H9 (cell line): ENCODE measurements around the gene NUP210. TPM values are rescaled to one million over a fixed set of nuclear protein-coding genes. Genes with fewer than 3 reads are reported as not detected.

Source experiments
- DNase-seq: peaks from one replicate; pipeline ENCODE4 v3.0.0-alpha.2; 2017
- H2AFZ ChIP-seq: one replicate; pipeline ENCODE4 v1.6.1; 2013; ENCODE audit warnings: mild to moderate bottlenecking, low read length, control low read depth, moderate library complexity
- H2AK5ac ChIP-seq: 2 replicates; pipeline ENCODE4 v1.6.1; 2013; ENCODE audit warnings: low read length, control low read depth, mixed read lengths; ENCODE audit not compliant: insufficient read length
- H2BK120ac ChIP-seq: one replicate; pipeline ENCODE4 v1.6.1; 2013; ENCODE audit warnings: low read depth, mild to moderate bottlenecking, low read length, control low read depth, inconsistent platforms; ENCODE audit not compliant: poor library complexity, severe bottlenecking
- H2BK12ac ChIP-seq: 2 replicates; pipeline ENCODE4 v1.6.1; 2013; ENCODE audit warnings: low read length, control low read depth, mixed read lengths, low read depth; ENCODE audit not compliant: insufficient read length
- H2BK15ac ChIP-seq: 2 replicates; pipeline ENCODE4 v1.6.1; 2013; ENCODE audit warnings: low read depth, low read length, control low read depth
- H2BK20ac ChIP-seq: one replicate; pipeline ENCODE4 v1.6.1; 2013; ENCODE audit warnings: low read depth, mild to moderate bottlenecking, low read length, control low read depth, inconsistent platforms; ENCODE audit not compliant: poor library complexity, severe bottlenecking
- H2BK5ac ChIP-seq: 2 replicates; pipeline ENCODE4 v1.6.1; 2013; ENCODE audit warnings: low read length, control low read depth, mixed read lengths; ENCODE audit not compliant: insufficient read length
- H3K14ac ChIP-seq: 2 replicates; pipeline ENCODE4 v1.6.1; 2013; ENCODE audit warnings: low read length, control low read depth; ENCODE audit not compliant: insufficient read depth
- H3K18ac ChIP-seq: 2 replicates; pipeline ENCODE4 v1.6.1; 2013; ENCODE audit warnings: low read depth, mild to moderate bottlenecking, mixed read lengths, low read length, control low read depth; ENCODE audit not compliant: insufficient read length
- H3K23ac ChIP-seq: 2 replicates; pipeline ENCODE4 v1.6.1; 2013; ENCODE audit warnings: low read length, control low read depth, mixed read lengths, low read depth; ENCODE audit not compliant: insufficient read length
- H3K23me2 ChIP-seq: 2 replicates; pipeline ENCODE4 v1.6.1; 2013; ENCODE audit warnings: low read depth, mild to moderate bottlenecking, mixed read lengths, low read length, control low read depth; ENCODE audit not compliant: insufficient read length, poor library complexity, severe bottlenecking
- H3K27ac ChIP-seq: 2 replicates; pipeline ENCODE4 v1.5.1; 2013; ENCODE audit warnings: low read length, control low read depth, mixed read lengths, low read depth; ENCODE audit not compliant: insufficient read length
- H3K27me3 ChIP-seq: 2 replicates; pipeline ENCODE4 v1.6.1; 2013; ENCODE audit warnings: low read length, control low read depth, inconsistent platforms; ENCODE audit not compliant: insufficient read depth
- H3K4ac ChIP-seq: 2 replicates; pipeline ENCODE4 v1.6.1; 2013; ENCODE audit warnings: low read depth, mild to moderate bottlenecking, control low read depth, inconsistent platforms, low read length, moderate library complexity
- H3K4me1 ChIP-seq: 2 replicates; pipeline ENCODE4 v1.6.1; 2013; ENCODE audit warnings: low read length, control low read depth, inconsistent platforms; ENCODE audit not compliant: insufficient read depth
- H3K4me2 ChIP-seq: 2 replicates; pipeline ENCODE4 v1.6.1; 2013; ENCODE audit warnings: low read length, control low read depth, mixed read lengths; ENCODE audit not compliant: insufficient read length, insufficient read depth
- H3K56ac ChIP-seq: 2 replicates; pipeline ENCODE4 v1.6.1; 2013; ENCODE audit warnings: low read depth, mild to moderate bottlenecking, mixed read lengths, low read length, control low read depth; ENCODE audit not compliant: insufficient read length
- H3K79me1 ChIP-seq: 2 replicates; pipeline ENCODE4 v1.6.1; 2013; ENCODE audit warnings: low read depth, mild to moderate bottlenecking, moderate library complexity, low read length, control low read depth, inconsistent platforms; ENCODE audit not compliant: insufficient read depth, poor library complexity, severe bottlenecking
- H3K79me2 ChIP-seq: 2 replicates; pipeline ENCODE4 v1.6.1; 2013; ENCODE audit warnings: low read length, control low read depth, inconsistent platforms; ENCODE audit not compliant: insufficient read depth
- H3K9ac ChIP-seq: 2 replicates; pipeline ENCODE4 v1.6.1; 2013; ENCODE audit warnings: low read length, control low read depth, mixed read lengths; ENCODE audit not compliant: insufficient read length; ENCODE audit errors: extremely low read depth
- H3K9me3 ChIP-seq: one replicate; pipeline ENCODE4 v1.6.1; 2013; ENCODE audit warnings: low read depth, low read length, inconsistent platforms; ENCODE audit not compliant: control insufficient read depth
- H3T11ph ChIP-seq: one replicate; pipeline ENCODE4 v1.6.1; 2013; ENCODE audit warnings: mild to moderate bottlenecking, low read length, control low read depth, inconsistent platforms
- H4K20me1 ChIP-seq: one replicate; pipeline ENCODE4 v1.6.1; 2013; ENCODE audit not compliant: control insufficient read depth, insufficient read length, insufficient read depth
- H4K5ac ChIP-seq: 2 replicates; pipeline ENCODE4 v1.6.1; 2013; ENCODE audit warnings: low read depth, mild to moderate bottlenecking, mixed read lengths, low read length, control low read depth; ENCODE audit not compliant: insufficient read length
- H4K8ac ChIP-seq: replicated peaks from 2 replicates; pipeline ENCODE4 v1.6.1; 2013; ENCODE audit warnings: low read length, control low read depth, mixed read lengths, low read depth; ENCODE audit not compliant: insufficient read length
- H4K91ac ChIP-seq: 2 replicates; pipeline ENCODE4 v1.6.1; 2013; ENCODE audit warnings: low read depth, mild to moderate bottlenecking, moderate library complexity, mixed read lengths, low read length, control low read depth; ENCODE audit not compliant: insufficient read length
- H3K27ac Mint-ChIP-seq, 3 experiments: 2 replicates in 2 of 3; 3 replicates in 1 of 3; pipeline ENCODE4 v1.8.0; 2020 to 2021; ENCODE audit warnings: mixed read lengths in 3 of 3, mild to moderate bottlenecking in 1 of 3, moderate library complexity in 1 of 3
- H3K27me3 Mint-ChIP-seq: 2 replicates; pipeline ENCODE4 v1.8.0; 2021; ENCODE audit warnings: low read depth, mild to moderate bottlenecking, moderate library complexity, mixed read lengths
- H3K36me3 Mint-ChIP-seq, 3 experiments: 2 replicates in 2 of 3; 3 replicates in 1 of 3; pipeline ENCODE4 v1.8.0; 2020 to 2021; ENCODE audit warnings: low read depth in 3 of 3, mixed read lengths in 3 of 3; ENCODE audit not compliant: insufficient read depth in 1 of 3
- H3K4me1 Mint-ChIP-seq, 2 experiments: 2 replicates each; pipeline ENCODE4 v1.8.0; 2020; ENCODE audit warnings: mixed read lengths in 2 of 2
- H3K4me3 Mint-ChIP-seq, 2 experiments: 2 replicates in 1 of 2; 3 replicates in 1 of 2; pipeline ENCODE4 v1.8.0; 2020 to 2021; ENCODE audit warnings: mild to moderate bottlenecking in 2 of 2, mixed read lengths in 2 of 2, moderate library complexity in 1 of 2
- H3K9me3 Mint-ChIP-seq, 2 experiments: 2 replicates in 1 of 2; 3 replicates in 1 of 2; pipeline ENCODE4 v1.8.0; 2020; ENCODE audit warnings: mild to moderate bottlenecking in 2 of 2, mixed read lengths in 2 of 2, moderate library complexity in 1 of 2
- CTCF ChIP-seq: fragments of 200-600 bp; sonication (generic); conservative IDR thresholded peaks from 3 replicates; pipeline ENCODE4 v1.8.0; 2021; ENCODE audit warnings: antibody characterized with exemption, mild to moderate bottlenecking
- WGBS: extraction: QIAGEN DNeasy Blood & Tissue Kit; methylation state at CpG from one replicate; pipeline ENCODE4 v1.1.7; 2013; ENCODE audit warnings: missing lambda C conversion rate, low lambda C conversion rate, mixed read lengths; ENCODE audit not compliant: insufficient read length; ENCODE audit errors: extremely low coverage; 5-methylcytosine and 5-hydroxymethylcytosine counted together
- total RNA-seq: library from RNA; stranded (reverse); gene quantifications from 2 replicates; pipeline ENCODE4 v1.2.1, GENCODE V29; 2021

Gene NUP210
- total RNA-seq, 1 experiment from 2014 or later, result 48.8 TPM

- H3K23me2 ChIP-seq, result no peaks in the 10 kb centered on the region
- H3K9me3 Mint-ChIP-seq, result peaks cover 0 to 4% of the 10 kb centered on the region in 2 experiments; a peak in 1 of 5 replicates
- no peaks in the 10 kb centered on the region for H3K4me1 ChIP-seq
- H4K8ac ChIP-seq, result no peak overlapping the region
- WGBS, result no CpG with 5 or more reads among the region's 13 CpGs
- no peaks in the 10 kb centered on the region for H3K79me2 ChIP-seq
- H2BK20ac ChIP-seq, result no peak overlapping the region
- no peak overlapping the region for H3K4ac ChIP-seq
- no peak overlapping the region for H2BK120ac ChIP-seq
- no peak overlapping the region for H3K23ac ChIP-seq
- H4K5ac ChIP-seq, result no peak overlapping the region
- no peak overlapping the region for H3K14ac ChIP-seq
- no peak overlapping the region for H3T11ph ChIP-seq
- no peak overlapping the region for H3K18ac ChIP-seq
- no peak overlapping the region for H2AFZ ChIP-seq
- no peak for TF ChIP-seq CTCF
- H3K36me3 Mint-ChIP-seq, result peaks cover 0 to 2% (median 0%) of the 10 kb centered on the region in 3 experiments; a peak in 3 of 7 replicates
- H3K79me1 ChIP-seq, result no peaks in the 10 kb centered on the region
- H4K20me1 ChIP-seq, result no peaks in the 10 kb centered on the region
- no peak overlapping the region for H4K91ac ChIP-seq
- no peak overlapping the region for H3K4me3 Mint-ChIP-seq
- DNase-seq, result no peak
- no peak overlapping the region for H2AK5ac ChIP-seq
- no peak overlapping the region for H3K56ac ChIP-seq
- no peak overlapping the region for H3K27ac ChIP-seq
- H2BK12ac ChIP-seq, result no peak overlapping the region
- H3K27me3 ChIP-seq, result no peaks in the 10 kb centered on the region
- H3K9ac ChIP-seq, result no peak overlapping the region
- H3K27ac Mint-ChIP-seq, result no peak overlapping the region
- H2BK15ac ChIP-seq, result no peak overlapping the region
- no peak overlapping the region for H3K4me2 ChIP-seq
- peaks cover 8 to 18% of the 10 kb centered on the region in 2 experiments for H3K4me1 Mint-ChIP-seq
- H2BK5ac ChIP-seq, result no peak overlapping the region
- H3K27me3 Mint-ChIP-seq, result no peaks in the 10 kb centered on the region
- H3K9me3 ChIP-seq, result no peaks in the 10 kb centered on the region
Observed at GRCh38 chr3:13274125-13274524, 146.0 kb downstream of the NUP210 start.
